HG02678 (cell line): ENCODE measurements around the gene COQ2.
"Not testable (repeated sequence)": the region's sequence is repeated elsewhere in the genome, so short reads cannot be mapped to it uniquely, and the experiment has no call there.

Experiments used
- ATAC-seq: cut with Tn5 transposase; IDR thresholded peaks from one replicate; pipeline ENCODE4 v1.9.1; 2021; ENCODE audit warnings: mild to moderate bottlenecking, moderate library complexity; ENCODE audit not compliant: unreplicated experiment

Gene COQ2

DNA sequence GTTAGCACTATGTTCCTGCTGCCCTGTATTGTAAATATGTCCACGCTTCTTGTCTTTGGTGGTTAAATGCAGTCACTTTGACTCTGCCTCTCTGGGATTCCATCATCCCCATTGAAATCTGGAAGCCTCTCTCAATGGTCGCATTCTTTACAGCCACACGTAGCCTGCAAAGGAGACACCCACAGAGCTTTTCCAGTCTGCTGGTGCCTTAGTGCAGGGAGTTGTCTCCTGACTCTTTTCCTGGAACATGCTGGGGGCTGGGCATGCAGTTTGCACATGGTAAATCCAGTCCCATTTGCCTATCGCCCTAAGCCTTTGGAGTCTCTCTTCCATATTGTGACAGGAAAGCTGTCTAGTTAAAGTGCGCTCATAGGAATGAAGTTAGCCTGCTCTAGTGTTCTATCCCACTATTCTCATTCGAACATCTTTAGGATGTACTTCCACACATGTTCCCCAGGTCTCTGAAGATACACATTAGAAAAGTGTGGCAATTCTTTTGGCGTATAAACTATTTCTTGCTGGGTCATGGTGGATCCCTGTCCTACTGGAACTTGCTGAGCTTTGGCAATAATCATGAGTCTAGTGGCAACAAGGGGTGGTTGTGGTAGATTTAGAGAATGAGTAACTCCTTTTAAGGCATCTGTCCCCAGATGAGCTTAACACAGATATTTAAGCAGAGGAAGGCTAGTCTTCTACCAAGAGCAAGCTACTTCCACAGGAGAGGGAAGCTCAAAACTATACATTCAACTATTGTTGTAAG is 33.7 kb downstream of the COQ2 start:
- ATAC-seq, result no peak

GRCh38 chr4:83248486-83248885 is 36.1 kb downstream of the COQ2 start:
- ATAC-seq, result no peak

- no peak for ATAC-seq
These were observed 36.9 kb downstream of the COQ2 start for GRCh38 chr4:83247415-83248357.

GRCh38 chr4:83241132-83241531 is 43.5 kb downstream of the COQ2 start:
- no peak for ATAC-seq

GRCh38 chr4:83240379-83240875 is 44.2 kb downstream of the COQ2 start:
- ATAC-seq, result peak; percentile 86

GRCh38 chr4:83238393-83239248 is 46.0 kb downstream of the COQ2 start:
- no peak for ATAC-seq

GRCh38 chr4:83237591-83237990 is 47.0 kb downstream of the COQ2 start:
- no peak for ATAC-seq

GRCh38 chr4:83235645-83236133 is 48.9 kb downstream of the COQ2 start:
- peak; percentile 25 for ATAC-seq

DNA sequence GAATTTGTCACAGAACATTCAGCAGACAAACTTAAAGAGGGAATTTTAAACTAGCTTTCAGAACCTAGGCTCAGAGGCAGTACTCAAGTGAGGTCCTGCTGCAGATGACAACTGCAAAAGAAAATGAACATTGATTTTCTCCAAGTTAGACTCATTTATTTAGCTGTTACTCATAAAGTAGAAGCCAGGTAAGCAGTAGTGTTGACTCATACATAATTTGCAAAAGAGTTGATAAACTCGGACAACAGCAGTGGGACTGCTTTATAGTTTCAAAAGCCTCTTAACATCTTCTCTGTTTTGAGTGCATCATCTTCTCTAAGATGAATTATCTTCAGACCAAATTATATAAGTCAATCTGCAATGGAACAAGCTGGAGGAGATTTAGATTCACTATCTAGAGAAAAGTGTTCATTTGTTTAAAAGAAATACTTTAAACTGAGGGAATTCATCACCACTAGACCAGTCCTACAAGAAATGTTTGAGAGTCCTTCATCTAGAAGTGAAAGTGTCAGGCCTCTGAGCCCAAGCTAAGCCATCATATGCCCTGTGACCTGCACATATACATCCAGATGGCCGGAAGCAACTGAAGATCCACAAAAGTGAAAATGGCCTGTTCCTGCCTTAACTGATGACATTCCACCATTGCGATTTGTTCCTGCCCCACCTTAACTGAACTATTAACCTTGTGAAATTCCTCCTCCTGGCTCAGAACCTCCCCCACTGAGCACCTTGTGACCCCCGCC is 49.5 kb downstream of the COQ2 start:
- no peak for ATAC-seq

DNA sequence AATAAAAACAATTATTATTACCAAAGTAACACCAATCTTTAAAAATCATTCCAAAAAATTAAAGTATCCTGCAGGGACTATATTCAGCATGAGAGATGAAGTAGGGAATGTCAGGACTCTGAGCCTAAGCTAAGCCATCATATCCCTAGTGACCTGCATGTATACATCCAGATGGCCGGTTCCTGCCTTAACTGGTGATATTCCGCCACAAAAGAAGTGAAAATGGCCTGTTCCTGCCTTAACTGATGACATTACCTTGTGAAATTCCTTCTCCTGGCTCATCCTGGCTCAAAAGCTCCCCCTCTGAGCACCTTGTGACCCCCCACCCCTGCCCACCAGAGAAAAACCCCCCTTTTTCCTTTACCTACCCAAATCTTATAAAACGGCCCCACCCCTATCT is 50.2 kb downstream of the COQ2 start:
- not testable (repeated sequence) for ATAC-seq

GRCh38 chr4:83232082-83232481 is 52.5 kb downstream of the COQ2 start:
- no peak for ATAC-seq

- ATAC-seq, result peak; percentile 68
These were observed 53.0 kb downstream of the COQ2 start for GRCh38 chr4:83231620-83232076.

- ATAC-seq, result no peak
These were observed 53.7 kb downstream of the COQ2 start for GRCh38 chr4:83230928-83231327.

GRCh38 chr4:83229791-83230190 is 54.8 kb downstream of the COQ2 start:
- no peak for ATAC-seq

GRCh38 chr4:83228231-83228630 is 56.4 kb downstream of the COQ2 start:
- no peak for ATAC-seq

DNA sequence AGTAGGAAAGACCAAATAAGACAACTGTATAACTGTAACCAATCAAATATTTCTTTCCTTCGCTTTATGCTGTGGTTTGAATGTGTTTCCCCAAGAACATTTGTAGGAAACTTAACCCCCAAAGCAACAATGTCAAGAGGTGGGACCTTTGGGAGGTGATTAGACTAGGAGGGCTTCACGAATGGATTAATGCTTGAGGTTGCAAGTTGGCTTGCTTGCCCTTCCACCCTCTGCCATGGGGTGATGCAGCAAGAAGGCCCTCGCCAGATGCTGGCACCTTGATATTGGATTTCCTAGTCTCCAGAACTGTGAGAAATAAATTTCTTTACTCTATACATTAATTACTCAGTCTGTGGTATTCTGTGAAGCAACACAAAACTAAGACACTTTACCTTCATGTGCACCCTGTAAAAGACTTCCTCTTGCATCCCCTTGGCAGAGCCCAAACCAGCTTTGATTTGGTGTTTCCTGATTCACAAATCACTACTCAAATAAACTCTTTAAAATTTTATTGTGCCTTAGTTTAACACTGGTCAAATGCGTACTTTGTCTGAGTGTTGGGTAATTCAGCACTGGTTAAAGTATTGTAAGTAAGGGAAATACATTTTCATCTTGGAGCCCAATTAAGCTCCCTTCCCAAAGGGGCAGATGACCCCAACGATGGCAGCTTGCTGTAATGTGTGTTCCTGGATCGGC is 59.9 kb downstream of the COQ2 start:
- ATAC-seq, result no peak

DNA sequence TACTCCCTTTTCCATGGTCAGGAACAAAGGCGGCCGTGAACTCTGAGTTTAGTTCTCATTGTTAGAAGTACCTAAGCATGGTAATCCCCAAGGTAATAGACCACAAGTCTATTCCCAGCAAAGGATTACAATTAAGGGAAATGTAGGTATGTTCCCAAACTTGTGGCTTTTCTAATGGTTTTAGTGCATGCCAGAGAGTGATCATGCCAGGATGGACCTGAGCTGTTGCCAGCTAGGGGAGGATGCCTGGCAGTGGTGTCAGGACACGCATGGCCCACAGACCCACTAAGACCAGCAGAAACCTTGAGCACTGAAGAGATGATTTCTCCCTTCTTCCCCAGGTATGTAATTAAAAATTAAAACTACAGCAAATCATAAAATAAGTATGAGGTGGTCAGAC is 60.8 kb downstream of the COQ2 start:
- no peak for ATAC-seq

DNA sequence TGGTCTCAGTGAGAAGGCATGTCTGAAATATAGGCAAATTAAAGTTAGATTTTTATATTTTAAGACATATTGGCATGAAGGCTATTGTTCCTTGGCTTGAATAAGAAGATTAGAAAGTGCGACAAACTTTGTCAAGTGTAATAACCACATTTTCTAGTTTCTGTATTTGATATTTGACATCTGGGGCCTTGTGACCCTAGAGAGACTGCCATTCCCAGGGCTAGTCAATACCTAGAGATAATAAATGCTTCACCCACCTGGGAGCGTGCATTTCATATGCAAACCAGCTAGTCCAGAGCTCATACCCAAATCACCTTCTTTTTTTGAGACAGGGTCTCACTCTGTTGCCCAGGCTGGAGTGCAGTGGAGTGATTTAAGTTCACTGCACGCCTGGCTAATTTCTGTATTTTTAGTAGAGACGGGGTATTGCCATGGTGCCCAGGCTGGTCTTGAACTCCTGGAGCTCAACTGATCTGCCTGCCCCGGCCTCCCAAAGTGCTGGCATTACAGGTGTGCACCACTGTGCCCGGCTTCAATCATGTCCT is 62.6 kb downstream of the COQ2 start:
- peak; percentile 49 for ATAC-seq
